ENCODE data around the gene MEF2D.

DNA sequence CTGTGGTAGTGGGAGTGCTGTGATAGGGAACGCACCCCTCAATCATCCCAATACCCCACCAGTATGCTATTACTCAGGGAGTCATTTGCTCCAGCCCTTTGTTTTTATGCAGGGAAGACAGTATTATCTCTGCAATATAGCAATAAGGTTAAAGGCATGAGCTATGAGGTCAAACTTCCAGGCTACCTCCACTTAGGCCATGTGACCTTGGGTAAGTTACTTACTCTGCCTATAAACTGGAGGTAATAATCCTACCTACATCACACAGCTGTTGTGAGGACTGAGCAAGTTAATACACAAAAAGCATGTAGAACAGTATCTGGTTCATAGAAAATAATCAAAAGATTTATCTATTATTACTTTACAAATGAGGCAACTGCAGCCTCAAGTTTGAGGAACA, 30.1 kb downstream of the MEF2D start:
- TF ChIP-seq, protein P1, sequence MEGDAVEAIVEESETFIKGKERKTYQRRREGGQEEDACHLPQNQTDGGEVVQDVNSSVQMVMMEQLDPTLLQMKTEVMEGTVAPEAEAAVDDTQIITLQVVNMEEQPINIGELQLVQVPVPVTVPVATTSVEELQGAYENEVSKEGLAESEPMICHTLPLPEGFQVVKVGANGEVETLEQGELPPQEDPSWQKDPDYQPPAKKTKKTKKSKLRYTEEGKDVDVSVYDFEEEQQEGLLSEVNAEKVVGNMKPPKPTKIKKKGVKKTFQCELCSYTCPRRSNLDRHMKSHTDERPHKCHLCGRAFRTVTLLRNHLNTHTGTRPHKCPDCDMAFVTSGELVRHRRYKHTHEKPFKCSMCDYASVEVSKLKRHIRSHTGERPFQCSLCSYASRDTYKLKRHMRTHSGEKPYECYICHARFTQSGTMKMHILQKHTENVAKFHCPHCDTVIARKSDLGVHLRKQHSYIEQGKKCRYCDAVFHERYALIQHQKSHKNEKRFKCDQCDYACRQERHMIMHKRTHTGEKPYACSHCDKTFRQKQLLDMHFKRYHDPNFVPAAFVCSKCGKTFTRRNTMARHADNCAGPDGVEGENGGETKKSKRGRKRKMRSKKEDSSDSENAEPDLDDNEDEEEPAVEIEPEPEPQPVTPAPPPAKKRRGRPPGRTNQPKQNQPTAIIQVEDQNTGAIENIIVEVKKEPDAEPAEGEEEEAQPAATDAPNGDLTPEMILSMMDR (optimal IDR thresholded peaks at IDR 0.05 in 1 of 3, IDR thresholded peaks at IDR 0.05 in 1 of 3, conservative IDR thresholded peaks at IDR 0.05 in 1 of 3; ENCODE audit: extremely low read depth in 1 of 3, insufficient read depth in 2 of 3, low read length in 3 of 3), result no peak
- TF ChIP-seq EZH2 (IDR thresholded peaks at IDR 0.05; ENCODE audit: low read length), result no peak

Measured in keratinocyte (primary cell).